Amniotic stem cell (primary cell): ENCODE results near the gene PRKAB2.
"Not testable (repeated sequence)": the region's sequence is repeated elsewhere in the genome, so short reads cannot be mapped to it uniquely, and the experiment has no call there.

ENCODE experiments used
- DNase-seq: peaks from one replicate; lab custom pipeline; 2025; lab: John Stamatoyannopoulos, UW

The PRKAB2 gene

GRCh38 chr1:147172168-147173016 lies at the start of gene PRKAB2:
TSS of gene PRKAB2 (minus strand) at chr1:147172470. CDS start at chr1:147172144, 326 bp downstream.
- DNase-seq: peak; percentile 90

DNA sequence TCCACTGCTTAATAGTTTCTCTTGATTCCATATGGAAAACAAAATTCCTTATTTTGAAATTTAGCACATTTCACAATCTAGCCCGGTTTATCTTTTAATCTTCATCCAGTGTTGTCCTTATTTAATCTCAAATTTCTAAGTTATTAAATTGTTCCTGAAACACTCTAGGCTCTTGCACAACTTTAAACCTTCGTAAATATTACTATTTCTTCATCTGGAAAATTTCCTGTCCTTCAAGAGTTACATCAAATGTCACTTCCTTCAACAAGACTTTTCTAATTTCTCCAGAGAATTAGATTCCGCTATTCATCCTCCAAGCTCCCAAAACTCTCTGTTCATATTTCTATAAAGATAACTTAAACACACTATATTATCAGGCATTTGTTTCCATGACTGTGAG lies 46.3 kb upstream of the PRKAB2 start:
- no peak for DNase-seq

GRCh38 chr1:147217141-147217540 lies 44.9 kb upstream of the PRKAB2 start:
- DNase-seq: no peak

DNA sequence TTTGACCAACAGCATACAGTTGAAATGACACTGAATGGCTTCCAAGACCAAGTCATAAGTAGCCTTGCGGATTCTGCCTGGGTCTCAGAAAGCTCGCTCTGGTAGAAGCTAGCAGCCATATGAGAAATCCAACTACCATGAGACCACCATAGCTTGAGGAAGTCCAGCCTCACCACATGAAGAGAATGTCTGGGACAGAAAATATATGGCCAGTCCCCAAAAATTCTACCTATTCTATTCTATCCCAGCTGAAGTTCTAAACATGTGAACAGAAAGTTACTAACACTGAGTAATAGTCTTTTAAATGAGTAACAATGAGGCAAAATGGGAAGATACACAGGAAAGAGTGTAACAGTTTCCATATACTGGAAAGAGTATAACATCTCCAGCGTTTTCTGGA lies 43.9 kb upstream of the PRKAB2 start:
- DNase-seq: no peak

- no peak for DNase-seq
Observed at GRCh38 chr1:147215540-147215916, 43.3 kb upstream of the PRKAB2 start.

GRCh38 chr1:147214842-147215539 lies 42.7 kb upstream of the PRKAB2 start:
- no peak for DNase-seq

DNA sequence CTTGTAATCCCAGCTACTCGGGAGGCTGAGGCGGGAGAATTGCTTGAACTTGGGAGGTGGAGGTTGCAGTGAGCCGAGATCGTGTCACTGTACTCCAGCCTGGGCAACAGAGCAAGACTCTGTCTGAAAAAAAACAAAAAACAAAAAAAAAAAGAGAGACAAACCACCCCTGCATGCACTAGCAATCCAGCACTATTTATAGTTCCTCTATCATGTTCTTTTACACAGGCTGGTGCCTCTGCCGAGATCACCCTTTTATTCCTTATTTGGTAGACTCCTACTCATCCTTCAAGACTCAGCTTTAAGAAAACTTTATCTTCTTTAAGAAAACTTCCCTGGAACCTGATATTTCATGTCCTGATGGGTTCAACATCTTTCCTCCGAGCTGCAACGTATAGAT lies 42.1 kb upstream of the PRKAB2 start:
- no peak for DNase-seq

GRCh38 chr1:147213271-147213670 lies 41.0 kb upstream of the PRKAB2 start:
- no peak for DNase-seq

DNA sequence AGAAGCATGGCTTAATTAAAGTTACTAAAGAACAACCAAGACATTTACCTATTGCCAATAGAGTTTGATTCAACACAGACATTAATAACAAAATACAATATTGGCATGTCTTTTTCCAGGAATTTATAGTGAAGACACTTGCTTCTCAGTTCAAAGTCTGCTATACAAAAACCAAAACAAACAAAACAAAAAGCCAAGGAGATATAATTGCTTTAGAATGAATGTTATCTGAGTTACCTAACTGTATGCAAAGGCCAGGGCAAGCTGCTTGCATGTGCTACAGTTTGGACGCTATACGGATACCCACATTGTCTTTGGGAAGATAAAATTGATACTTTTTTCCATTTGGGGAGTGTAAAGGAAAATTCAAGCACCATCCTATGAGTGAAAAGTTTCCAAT lies 39.3 kb upstream of the PRKAB2 start:
- no peak for DNase-seq

- DNase-seq: no peak
Observed at GRCh38 chr1:147210987-147211386, 38.7 kb upstream of the PRKAB2 start.

DNA sequence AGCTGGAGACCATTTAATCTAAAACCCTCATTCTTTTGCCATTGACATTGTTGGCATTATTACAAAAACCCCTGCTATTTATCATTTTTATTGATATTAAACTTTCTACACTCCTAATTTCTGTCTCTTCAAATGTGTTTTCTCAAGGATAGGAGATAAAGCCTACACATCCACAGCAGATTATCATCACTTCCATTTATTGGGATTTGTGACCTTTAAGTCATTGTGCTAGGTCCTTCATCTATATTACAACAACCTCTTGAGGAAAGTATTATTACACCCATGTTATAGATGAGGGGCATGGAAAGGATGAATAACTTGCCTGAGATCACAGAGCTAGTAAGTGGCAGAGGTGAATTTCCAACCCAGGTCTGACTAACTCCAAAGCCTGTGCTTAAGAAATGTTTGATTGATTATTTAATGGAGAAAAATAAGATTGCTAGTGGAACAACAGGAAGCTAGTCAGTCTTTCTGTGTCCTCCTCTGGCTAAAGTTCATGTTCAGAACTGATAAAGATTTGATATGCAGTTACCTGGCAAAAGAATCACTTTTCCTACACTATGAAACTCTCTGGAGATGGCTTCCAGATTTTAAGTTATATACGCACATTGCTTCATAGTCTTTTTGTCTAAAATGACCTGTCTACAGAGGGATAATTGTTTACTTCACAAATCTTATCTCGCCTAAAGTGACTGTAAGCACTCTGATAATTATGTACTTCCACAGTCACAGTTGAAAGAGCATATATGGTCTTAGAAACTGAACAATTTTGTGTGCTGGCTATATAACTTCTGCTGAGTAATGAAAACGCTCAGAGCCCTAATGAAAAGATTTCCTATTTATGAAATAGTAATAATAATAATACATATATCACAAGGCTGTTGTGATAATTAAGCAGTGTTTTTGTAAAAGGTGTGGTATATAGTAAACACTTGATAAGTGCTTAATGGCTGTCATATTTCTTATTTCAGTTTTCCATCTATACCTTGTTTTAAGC lies 37.9 kb upstream of the PRKAB2 start:
- DNase-seq: no peak

GRCh38 chr1:147208619-147209018 lies 36.3 kb upstream of the PRKAB2 start:
- DNase-seq: no peak

DNA sequence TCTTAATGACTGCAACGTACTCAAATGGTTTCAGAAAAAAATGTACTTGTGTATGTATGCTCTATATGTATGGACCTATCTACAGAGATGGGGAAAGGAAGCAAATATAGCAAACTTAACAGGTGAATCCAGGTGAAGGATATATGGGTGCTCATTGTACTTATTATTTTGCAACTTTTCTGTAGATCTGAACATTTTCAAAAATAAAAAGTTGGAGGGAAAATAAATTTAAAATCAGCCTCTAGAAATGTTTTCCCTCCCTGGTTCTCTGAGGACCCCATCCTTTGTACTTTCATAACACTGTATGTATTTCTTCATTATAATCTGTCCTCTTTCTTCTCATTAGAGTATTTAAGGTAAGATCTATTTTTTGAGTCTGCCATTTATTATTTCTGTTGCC lies 34.9 kb upstream of the PRKAB2 start:
- no peak for DNase-seq

DNA sequence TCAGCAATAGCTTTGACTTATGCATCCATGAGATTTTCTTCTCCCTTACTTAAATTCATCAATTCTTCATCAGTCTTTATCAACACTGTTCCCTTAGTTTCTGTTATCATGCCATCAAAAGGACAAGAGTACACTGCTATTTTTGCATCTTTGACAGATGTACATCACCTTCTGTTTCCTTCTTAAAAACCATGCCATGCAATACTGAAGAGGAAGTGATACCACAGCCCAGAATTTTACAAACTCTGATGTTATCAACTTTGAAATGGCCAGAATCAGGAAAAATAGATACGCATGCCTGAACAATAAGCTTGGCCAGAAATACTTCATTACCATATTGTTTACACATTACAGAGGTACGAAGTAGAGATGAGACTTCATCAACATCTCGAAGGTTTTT lies 31.8 kb upstream of the PRKAB2 start:
- DNase-seq: no peak

GRCh38 chr1:147202576-147202975 lies 30.3 kb upstream of the PRKAB2 start:
- no peak for DNase-seq

DNA sequence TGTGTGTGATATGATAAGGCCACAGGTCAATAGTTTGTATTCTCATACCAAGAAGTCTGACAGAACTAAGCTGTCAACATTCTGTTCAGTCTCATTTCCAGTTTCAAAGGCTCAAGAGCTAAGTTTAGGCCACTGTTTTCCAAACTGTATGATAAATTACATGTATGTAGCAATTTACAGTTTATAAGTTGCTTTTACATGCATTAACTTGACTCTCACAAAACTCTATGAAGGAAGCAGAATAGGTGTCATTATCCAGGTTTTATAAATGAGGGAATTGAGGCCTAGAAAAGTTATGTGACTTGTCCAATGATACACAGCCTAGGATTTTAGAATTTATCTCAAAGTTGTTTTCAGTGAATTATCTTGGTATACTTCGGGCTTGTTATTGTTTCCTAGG lies 29.5 kb upstream of the PRKAB2 start:
- DNase-seq: no peak

DNA sequence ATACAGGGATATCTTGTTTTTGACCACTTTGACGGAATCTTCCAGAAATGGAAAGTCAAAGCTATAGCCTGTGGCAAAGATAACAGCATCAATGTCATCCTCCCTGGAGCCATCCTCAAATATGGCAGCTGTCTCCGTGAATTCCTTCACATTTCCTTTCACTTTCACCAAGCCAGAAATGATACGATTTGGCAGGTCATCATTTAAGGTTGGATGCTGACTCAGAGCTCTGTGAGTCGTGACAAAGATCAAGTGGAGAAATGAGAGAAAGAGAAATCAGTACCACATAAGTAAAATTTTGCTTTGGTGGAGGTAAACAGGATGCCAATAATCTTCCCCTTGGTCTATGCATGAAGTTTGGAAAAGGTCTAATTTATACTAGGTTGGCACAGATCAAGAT lies 29.0 kb upstream of the PRKAB2 start:
- DNase-seq: no peak

GRCh38 chr1:147197324-147197723 lies 25.1 kb upstream of the PRKAB2 start:
- not testable (repeated sequence) for DNase-seq

DNA sequence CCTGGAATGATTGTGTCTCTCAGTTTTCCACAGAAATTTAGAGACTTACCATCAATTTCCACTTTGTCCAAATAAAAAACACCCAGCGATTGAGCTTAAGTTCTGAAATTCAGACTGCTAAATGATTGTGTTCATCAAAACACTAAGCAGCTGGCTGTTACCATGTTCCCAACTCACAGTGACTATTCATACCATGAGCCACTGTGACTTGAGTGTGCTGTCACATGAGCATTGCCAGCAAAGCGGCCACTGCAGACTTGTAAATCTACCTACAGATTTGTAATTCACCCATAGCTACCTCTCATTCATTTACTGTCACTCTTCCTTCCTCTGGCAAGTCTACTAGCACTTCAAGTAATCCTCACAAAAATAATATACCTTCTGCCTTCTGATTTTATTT lies 17.2 kb upstream of the PRKAB2 start:
- DNase-seq: no peak

- no peak for DNase-seq
Observed at GRCh38 chr1:147185432-147185831, 13.2 kb upstream of the PRKAB2 start.

- DNase-seq: no peak
Observed at GRCh38 chr1:147177611-147178380, 5.5 kb upstream of the PRKAB2 start.
